WTC11 (cell line): ENCODE results near the gene NFKBIE. TPM values are rescaled to one million over a fixed set of nuclear protein-coding genes. Genes with fewer than 3 reads are reported as not detected.

Experiments used
- ATAC-seq: fragments of 200-7000 bp; cut with Tn5 transposase; 2 replicates; pipeline ENCODE4 v1.10.0; 2021; ENCODE audit warnings: mild to moderate bottlenecking, moderate library complexity
- CTCF ChIA-PET: fragments of 300-600 bp; sonication (Branson Sonifier 250); formaldehyde crosslinking; loops from one replicate; lab custom pipeline; 2021; ENCODE audit warnings: antibody characterized with exemption; lab: Charles Lee
- POLR2A ChIA-PET: fragments of 350-600 bp; sonication (Branson Sonifier 250); formaldehyde crosslinking; loops from one replicate; lab custom pipeline; 2021; ENCODE audit warnings: antibody characterized with exemption; lab: Charles Lee
- DNase-seq: peaks from one replicate; pipeline ENCODE4 v3.0.0; 2021; ENCODE audit warnings: low spot score
- H3K27ac Mint-ChIP-seq: 2 replicates; pipeline ENCODE4 v1.8.0; 2021; ENCODE audit warnings: mixed read lengths
- H3K27me3 Mint-ChIP-seq: 2 replicates; pipeline ENCODE4 v1.8.0; 2021; ENCODE audit warnings: low read depth, mild to moderate bottlenecking, moderate library complexity, mixed read lengths
- H3K36me3 Mint-ChIP-seq: 2 replicates; pipeline ENCODE4 v1.8.0; 2021; ENCODE audit warnings: mixed read lengths
- H3K4me1 Mint-ChIP-seq: 2 replicates; pipeline ENCODE4 v1.8.0; 2022; ENCODE audit warnings: mixed read lengths
- H3K4me3 Mint-ChIP-seq: 2 replicates; pipeline ENCODE4 v1.8.0; 2021; ENCODE audit warnings: mild to moderate bottlenecking, moderate library complexity, mixed read lengths
- H3K9me3 Mint-ChIP-seq: 2 replicates; pipeline ENCODE4 v1.8.0; 2021; ENCODE audit warnings: mixed read lengths
- AFF4 ChIP-seq: sonication (generic); formaldehyde crosslinking; IDR thresholded peaks from 2 replicates; pipeline ENCODE4 v1.8.1; 2023; ENCODE audit warnings: mild to moderate bottlenecking, missing genetic modification reagents, borderline replicate concordance
- ATF1 ChIP-seq: sonication (generic); formaldehyde crosslinking; IDR thresholded peaks from 2 replicates; pipeline ENCODE4 v1.8.1; 2023; ENCODE audit warnings: mild to moderate bottlenecking, moderate library complexity, missing genetic modification reagents
- CBFB ChIP-seq: sonication (generic); formaldehyde crosslinking; IDR thresholded peaks from 2 replicates; pipeline ENCODE4 v1.8.1; 2022; ENCODE audit warnings: mild to moderate bottlenecking, low read depth, missing genetic modification reagents
- CDX4 ChIP-seq: fragments of 250-450 bp; sonication (Bioruptor Pico); IDR thresholded peaks from 2 replicates; pipeline ENCODE4 v1.9.0; 2021; ENCODE audit warnings: moderate library complexity, mild to moderate bottlenecking, inconsistent platforms, borderline replicate concordance
- CREM ChIP-seq: sonication (generic); formaldehyde crosslinking; IDR thresholded peaks from 2 replicates; pipeline ENCODE4 v1.8.1; 2022; ENCODE audit warnings: mild to moderate bottlenecking, missing genetic modification reagents, moderate library complexity
- CTCF ChIP-seq: fragments of 200-600 bp; IDR thresholded peaks from 2 replicates; pipeline ENCODE4 v1.8.0; 2022; ENCODE audit warnings: antibody characterized with exemption
- E2F1 ChIP-seq: sonication (generic); formaldehyde crosslinking; IDR thresholded peaks from 2 replicates; pipeline ENCODE4 v1.8.0; 2022; ENCODE audit warnings: mild to moderate bottlenecking, missing genetic modification reagents
- EMX1 ChIP-seq: fragments of 250-450 bp; sonication (Bioruptor Pico); IDR thresholded peaks from 2 replicates; pipeline ENCODE4 v1.8.0; 2021; ENCODE audit warnings: mild to moderate bottlenecking
- GRHL2 ChIP-seq: fragments of 250-450 bp; sonication (Bioruptor Pico); IDR thresholded peaks from 2 replicates; pipeline ENCODE4 v1.8.0; 2022; ENCODE audit warnings: mild to moderate bottlenecking, moderate library complexity; ENCODE audit not compliant: insufficient replicate concordance, severe bottlenecking
- MLX ChIP-seq: sonication (generic); formaldehyde crosslinking; IDR thresholded peaks from 2 replicates; pipeline ENCODE4 v1.8.1; 2023; ENCODE audit warnings: mild to moderate bottlenecking, missing genetic modification reagents, moderate library complexity
- OVOL2 ChIP-seq: fragments of 250-450 bp; sonication (Bioruptor Pico); IDR thresholded peaks from 2 replicates; pipeline ENCODE4 v1.9.0; 2021; ENCODE audit warnings: mild to moderate bottlenecking, borderline replicate concordance
- PRRX2 ChIP-seq: fragments of 250-450 bp; sonication (Bioruptor Pico); IDR thresholded peaks from 2 replicates; pipeline ENCODE4 v1.8.0; 2021; ENCODE audit warnings: mild to moderate bottlenecking
- SOX15 ChIP-seq: fragments of 250-450 bp; sonication (Bioruptor Pico); IDR thresholded peaks from 2 replicates; pipeline ENCODE4 v1.9.0; 2021; ENCODE audit warnings: mild to moderate bottlenecking
- USF1 ChIP-seq: sonication (generic); formaldehyde crosslinking; IDR thresholded peaks from 2 replicates; pipeline ENCODE4 v1.8.0; 2022; ENCODE audit warnings: mild to moderate bottlenecking, missing genetic modification reagents
- ZNF138 ChIP-seq: sonication (generic); formaldehyde crosslinking; conservative IDR thresholded peaks from 2 replicates; pipeline ENCODE4 v1.8.1; 2022; ENCODE audit warnings: mild to moderate bottlenecking, moderate library complexity, missing genetic modification reagents
- ZNF232 ChIP-seq: sonication (generic); formaldehyde crosslinking; IDR thresholded peaks from 2 replicates; pipeline ENCODE4 v1.8.0; 2022; ENCODE audit warnings: mild to moderate bottlenecking, missing genetic modification reagents
- ZNF281 ChIP-seq: sonication (generic); formaldehyde crosslinking; IDR thresholded peaks from 2 replicates; pipeline ENCODE4 v1.8.0; 2023; ENCODE audit warnings: mild to moderate bottlenecking, missing genetic modification reagents
- ZSCAN18 ChIP-seq: fragments of 250-450 bp; sonication (Bioruptor Pico); IDR thresholded peaks from 2 replicates; pipeline ENCODE4 v2.1.2; 2022; ENCODE audit warnings: mild to moderate bottlenecking, moderate library complexity
- total RNA-seq: library from RNA; stranded (reverse); gene quantifications from 3 replicates; pipeline ENCODE4 v1.2.3, GENCODE V29; 2021

NFKBIE gene
- total RNA-seq, 1 experiment from 2014 or later: 10.3 TPM

GRCh38 chr6:44226368-44227147, 38.8 kb downstream of the NFKBIE start:
- ATAC-seq: no peak
- H3K4me3 Mint-ChIP-seq: peak overlapping the region; percentile 89
- no peak for TF ChIP-seq MLX (CRISPR knock-in tag)
- TF ChIP-seq ZSCAN18 (CRISPR knock-in tag): no peak
- no peak for TF ChIP-seq ZNF281 (CRISPR knock-in tag)
- TF ChIP-seq PRRX2 (CRISPR knock-in tag): no peak
- TF ChIP-seq SOX15: no peak
- TF ChIP-seq GRHL2 (CRISPR knock-in tag): no peak
- no peak for TF ChIP-seq E2F1 (CRISPR knock-in tag)
- TF ChIP-seq CBFB (CRISPR knock-in tag): no peak
- TF ChIP-seq ATF1 (CRISPR knock-in tag): no peak
- no peak for TF ChIP-seq EMX1
- TF ChIP-seq USF1 (CRISPR knock-in tag): no peak
- DNase-seq: no peak
- H3K4me1 Mint-ChIP-seq: peaks cover 44% of the 10 kb centered on the region
- no peaks in the 10 kb centered on the region for H3K9me3 Mint-ChIP-seq
- ChIA-PET CTCF (interaction anchor here (0.9 to 10.7 kb wide), 9 partner anchors 9 to 164 kb away, joined by 3 to 174 read pairs (median 6); partner anchors contain the start of gene HSP90AB1), POLR2A (interaction anchor here (1.9 kb wide), 1 partner anchor 20 kb away, joined by 9 read pairs; the partner anchor contains the start of gene HSP90AB1)
- H3K27me3 Mint-ChIP-seq: no peaks in the 10 kb centered on the region
- peak overlapping the region; percentile 72 for H3K27ac Mint-ChIP-seq
- H3K36me3 Mint-ChIP-seq: peaks cover 34% of the 10 kb centered on the region

GRCh38 chr6:44225579-44226325, 39.6 kb downstream of the NFKBIE start:
- Mint-ChIP-seq H3K4me3 (peak overlapping the region; percentile 89), H3K27me3 (no peaks in the 10 kb centered on the region), H3K4me1 (peaks cover 50% of the 10 kb centered on the region), H3K36me3 (peaks cover 26% of the 10 kb centered on the region), H3K9me3 (no peaks in the 10 kb centered on the region), H3K27ac (peak overlapping the region; percentile 92)
- CTCF ChIA-PET: interaction anchor here (1.0 to 10.7 kb wide), 6 partner anchors 10 to 163 kb away, joined by 3 to 174 read pairs (median 20); partner anchors contain the start of gene HSP90AB1
- DNase-seq: no peak
- POLR2A ChIA-PET: interaction anchor here (5.7 kb wide), 1 partner anchor 20 kb away, joined by 63 read pairs; the partner anchor contains the start of gene HSP90AB1
- no peak for ATAC-seq
- TF ChIP-seq GRHL2 (CRISPR knock-in tag) (no peak), CDX4 (CRISPR knock-in tag) (no peak), CTCF (no peak), AFF4 (no peak), ZNF138 (CRISPR knock-in tag) (no peak), ZNF232 (CRISPR knock-in tag) (no peak), CREM (CRISPR knock-in tag) (no peak), ATF1 (CRISPR knock-in tag) (no peak), OVOL2 (CRISPR knock-in tag) (no peak)
